OCI-LY7 (cell line): ENCODE measurements around the gene PHF1.

Source experiments
- EZH2phosphoT487 ChIP-seq: fragments of 200-600 bp; sonication (generic); IDR thresholded peaks from 2 replicates; pipeline ENCODE4 v1.6.1; 2018; ENCODE audit warnings: low read depth, borderline replicate concordance, mild to moderate bottlenecking, mixed run types, antibody characterized with exemption, low read length, moderate library complexity, mixed read lengths
- TF ChIP-seq, protein P1 (sequence below): fragments of 200-600 bp; sonication (generic); conservative IDR thresholded peaks from 2 replicates; pipeline ENCODE4 v1.5.1; 2014; ENCODE audit warnings: mild to moderate bottlenecking, antibody characterized with exemption, low read length, moderate library complexity, mixed read lengths

DNA sequence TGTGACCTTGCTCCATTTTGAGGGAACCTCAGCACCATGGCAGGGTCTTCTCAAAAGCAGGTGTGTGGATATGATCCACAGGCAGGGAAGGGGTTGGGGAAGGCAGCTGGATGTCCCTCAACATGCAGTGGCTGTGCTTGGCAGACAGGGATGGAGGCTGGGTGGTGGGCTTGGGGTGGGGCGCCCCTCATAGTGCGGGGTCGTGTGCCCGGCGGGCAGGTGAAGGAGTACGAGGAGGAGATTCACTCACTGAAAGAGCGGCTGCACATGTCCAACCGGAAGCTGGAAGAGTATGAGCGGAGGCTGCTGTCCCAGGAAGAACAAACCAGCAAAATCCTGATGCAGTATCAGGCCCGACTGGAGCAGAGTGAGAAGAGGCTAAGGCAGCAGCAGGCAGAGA, 35.5 kb downstream of the PHF1 start:
- TF ChIP-seq, protein P1, sequence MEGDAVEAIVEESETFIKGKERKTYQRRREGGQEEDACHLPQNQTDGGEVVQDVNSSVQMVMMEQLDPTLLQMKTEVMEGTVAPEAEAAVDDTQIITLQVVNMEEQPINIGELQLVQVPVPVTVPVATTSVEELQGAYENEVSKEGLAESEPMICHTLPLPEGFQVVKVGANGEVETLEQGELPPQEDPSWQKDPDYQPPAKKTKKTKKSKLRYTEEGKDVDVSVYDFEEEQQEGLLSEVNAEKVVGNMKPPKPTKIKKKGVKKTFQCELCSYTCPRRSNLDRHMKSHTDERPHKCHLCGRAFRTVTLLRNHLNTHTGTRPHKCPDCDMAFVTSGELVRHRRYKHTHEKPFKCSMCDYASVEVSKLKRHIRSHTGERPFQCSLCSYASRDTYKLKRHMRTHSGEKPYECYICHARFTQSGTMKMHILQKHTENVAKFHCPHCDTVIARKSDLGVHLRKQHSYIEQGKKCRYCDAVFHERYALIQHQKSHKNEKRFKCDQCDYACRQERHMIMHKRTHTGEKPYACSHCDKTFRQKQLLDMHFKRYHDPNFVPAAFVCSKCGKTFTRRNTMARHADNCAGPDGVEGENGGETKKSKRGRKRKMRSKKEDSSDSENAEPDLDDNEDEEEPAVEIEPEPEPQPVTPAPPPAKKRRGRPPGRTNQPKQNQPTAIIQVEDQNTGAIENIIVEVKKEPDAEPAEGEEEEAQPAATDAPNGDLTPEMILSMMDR = no peak
- no peak for TF ChIP-seq EZH2phosphoT487
